Measurements from ENCODE around the gene MPPED2.

MPPED2 gene

DNA sequence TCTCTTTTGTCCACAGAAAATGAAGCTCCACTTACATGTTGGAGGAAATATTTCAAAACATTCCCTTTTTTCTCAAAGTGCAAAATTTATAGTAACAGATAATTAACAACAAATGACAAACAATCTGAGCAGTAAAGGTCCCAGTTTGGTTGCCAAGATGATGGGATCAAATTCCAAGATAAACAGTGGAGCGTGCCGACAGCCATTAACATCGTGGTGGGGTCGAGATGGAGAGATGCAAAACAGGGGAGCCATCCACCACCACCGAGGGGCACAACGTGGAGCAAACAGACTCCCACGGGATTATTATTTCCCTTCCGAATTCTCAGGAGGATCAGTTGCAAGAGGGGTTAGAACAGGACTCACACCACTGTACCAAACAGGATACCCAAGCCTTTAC lies 17.2 kb downstream of the MPPED2 start:
- Histone ChIP-seq H3K27ac (ENCODE audit: low read depth, low read length) (no peak overlapping the region), H3K23ac (ENCODE audit: low read length) (no peak overlapping the region), H2BK5ac (ENCODE audit: low read length) (no peak overlapping the region), H3K4me2 (ENCODE audit: low read length) (no peak overlapping the region), H3K36me3 (ENCODE audit: control insufficient read depth, insufficient read depth, low read length) (no peaks in the 10 kb centered on the region), H3K79me1 (ENCODE audit: low read length) (no peaks in the 10 kb centered on the region), H2AK5ac (ENCODE audit: low read length) (no peak overlapping the region), H3K4me3 (ENCODE audit: low read length) (no peak overlapping the region), H4K8ac (ENCODE audit: low read depth, low read length) (no peak overlapping the region), H2BK120ac (ENCODE audit: low read depth, low read length) (no peak overlapping the region), H4K5ac (ENCODE audit: low read length) (no peak overlapping the region), H3K4me1 (ENCODE audit: control insufficient read depth, low read depth, low read length) (no peaks in the 10 kb centered on the region), H3K4ac (ENCODE audit: low read depth, low read length) (no peak overlapping the region), H2BK15ac (replicated peaks; ENCODE audit: low read depth) (no peak overlapping the region), H3K79me2 (ENCODE audit: control insufficient read depth, insufficient read depth, low read length) (no peaks in the 10 kb centered on the region), H3K9ac (ENCODE audit: low read length) (no peak overlapping the region), H3K18ac (ENCODE audit: low read length) (no peak overlapping the region), H3K27me3 (ENCODE audit: insufficient read depth, low read length, poor library complexity) (no peaks in the 10 kb centered on the region), H3K56ac (ENCODE audit: low read length) (no peak overlapping the region)
- no CpG with 5 or more reads among the region's 8 CpGs for WGBS (ENCODE audit: extremely low coverage, insufficient coverage, low lambda C conversion rate)
- DNase-seq, result no peak

DNA sequence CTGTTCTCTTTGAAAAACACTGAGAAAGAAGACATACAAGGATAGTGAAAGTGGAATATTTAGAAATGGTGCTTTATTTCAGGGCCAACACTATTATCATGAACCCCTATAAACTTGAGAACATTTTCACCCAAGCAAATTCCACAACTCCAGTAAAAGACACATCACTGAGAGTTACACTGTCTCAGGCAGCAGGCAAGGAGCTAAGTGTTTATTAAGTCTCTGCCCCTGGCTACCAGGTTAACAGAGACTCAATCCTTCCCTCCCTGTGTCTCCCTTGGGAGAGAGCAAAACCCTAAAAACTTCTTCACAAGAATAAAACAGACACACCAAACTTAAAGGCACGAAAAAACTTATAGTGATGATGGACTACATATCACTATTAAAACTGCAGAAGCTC lies 18.5 kb downstream of the MPPED2 start:
- Histone ChIP-seq H3K4me1 (ENCODE audit: control insufficient read depth, low read depth, low read length) (no peaks in the 10 kb centered on the region), H2BK15ac (replicated peaks; ENCODE audit: low read depth) (no peak overlapping the region), H3K18ac (ENCODE audit: low read length) (no peak overlapping the region), H3K4ac (ENCODE audit: low read depth, low read length) (no peak overlapping the region), H2AK5ac (ENCODE audit: low read length) (no peak overlapping the region), H2BK120ac (ENCODE audit: low read depth, low read length) (no peak overlapping the region), H3K9ac (ENCODE audit: low read length) (no peak overlapping the region), H3K23ac (ENCODE audit: low read length) (no peak overlapping the region), H3K27ac (ENCODE audit: low read depth, low read length) (no peak overlapping the region), H2BK5ac (ENCODE audit: low read length) (no peak overlapping the region), H3K56ac (ENCODE audit: low read length) (no peak overlapping the region), H4K5ac (ENCODE audit: low read length) (no peak overlapping the region), H3K4me3 (ENCODE audit: low read length) (no peak overlapping the region), H3K36me3 (ENCODE audit: control insufficient read depth, insufficient read depth, low read length) (no peaks in the 10 kb centered on the region), H3K4me2 (ENCODE audit: low read length) (no peak overlapping the region), H4K8ac (ENCODE audit: low read depth, low read length) (no peak overlapping the region), H3K79me1 (ENCODE audit: low read length) (no peaks in the 10 kb centered on the region), H3K79me2 (ENCODE audit: control insufficient read depth, insufficient read depth, low read length) (no peaks in the 10 kb centered on the region), H3K27me3 (ENCODE audit: insufficient read depth, low read length, poor library complexity) (no peaks in the 10 kb centered on the region)
- no peak for DNase-seq
- no CpG with 5 or more reads among the region's 1 CpG for WGBS (ENCODE audit: extremely low coverage, insufficient coverage, low lambda C conversion rate)

DNA sequence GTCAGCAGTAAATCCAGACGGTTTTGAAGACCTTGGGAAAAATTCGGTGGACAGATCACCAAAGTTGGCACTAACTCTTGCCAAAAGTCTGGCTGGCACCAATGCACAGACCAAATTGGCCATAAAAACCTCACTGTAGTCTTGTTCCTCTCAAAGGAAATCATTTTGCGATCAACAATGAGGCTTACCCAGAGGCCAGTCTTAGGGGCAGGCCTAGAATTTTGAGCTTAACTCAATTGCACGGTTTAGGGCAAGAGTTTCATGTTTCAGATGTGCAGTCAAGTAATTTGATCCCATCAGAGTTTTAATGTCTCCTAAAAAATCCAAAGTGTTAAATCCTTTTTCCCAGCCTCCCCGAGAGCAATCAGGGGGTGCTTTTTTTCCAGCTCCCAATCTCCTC lies 19.0 kb downstream of the MPPED2 start:
- WGBS (ENCODE audit: extremely low coverage, insufficient coverage, low lambda C conversion rate), result no CpG with 5 or more reads among the region's 5 CpGs
- no peak for DNase-seq

DNA sequence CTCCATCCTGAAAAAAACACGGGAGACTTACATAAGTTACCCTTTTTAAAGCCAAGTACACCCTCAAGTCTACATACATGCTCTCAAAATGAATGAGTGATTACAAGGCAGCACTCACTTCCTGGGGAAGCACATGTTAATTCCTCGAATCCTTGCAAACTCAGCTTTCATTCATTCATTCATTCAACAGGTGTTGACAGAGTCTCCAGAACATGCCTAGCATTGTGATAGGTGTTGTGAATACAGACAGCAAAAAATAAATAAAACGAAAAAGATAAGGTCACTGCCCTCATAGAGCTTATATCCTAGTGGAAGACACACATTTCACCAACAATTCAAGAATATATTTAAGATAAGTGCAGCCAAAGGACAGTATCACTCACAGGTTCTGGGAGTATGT lies 19.7 kb downstream of the MPPED2 start:
- H3K23ac ChIP-seq (ENCODE audit: low read length), result no peak overlapping the region
- no peak overlapping the region for H2AK5ac ChIP-seq (ENCODE audit: low read length)
- H3K27ac ChIP-seq (ENCODE audit: low read depth, low read length), result no peak overlapping the region
- no peaks in the 10 kb centered on the region for H3K79me1 ChIP-seq (ENCODE audit: low read length)
- H3K18ac ChIP-seq (ENCODE audit: low read length), result no peak overlapping the region
- H3K4me1 ChIP-seq (ENCODE audit: control insufficient read depth, low read depth, low read length), result no peaks in the 10 kb centered on the region
- no peaks in the 10 kb centered on the region for H3K27me3 ChIP-seq (ENCODE audit: insufficient read depth, low read length, poor library complexity)
- no peak overlapping the region for H2BK120ac ChIP-seq (ENCODE audit: low read depth, low read length)
- H2BK15ac ChIP-seq (replicated peaks; ENCODE audit: low read depth), result no peak overlapping the region
- H3K4me2 ChIP-seq (ENCODE audit: low read length), result no peak overlapping the region
- H3K4ac ChIP-seq (ENCODE audit: low read depth, low read length), result no peak overlapping the region
- no peak overlapping the region for H3K4me3 ChIP-seq (ENCODE audit: low read length)
- H3K9ac ChIP-seq (ENCODE audit: low read length), result no peak overlapping the region
- no CpG with 5 or more reads among the region's 3 CpGs for WGBS (ENCODE audit: extremely low coverage, insufficient coverage, low lambda C conversion rate)
- no peak overlapping the region for H3K56ac ChIP-seq (ENCODE audit: low read length)
- H4K5ac ChIP-seq (ENCODE audit: low read length), result no peak overlapping the region
- no peak overlapping the region for H4K8ac ChIP-seq (ENCODE audit: low read depth, low read length)
- no peak for DNase-seq
- H3K36me3 ChIP-seq (ENCODE audit: control insufficient read depth, insufficient read depth, low read length), result no peaks in the 10 kb centered on the region
- H3K79me2 ChIP-seq (ENCODE audit: control insufficient read depth, insufficient read depth, low read length), result no peaks in the 10 kb centered on the region
- no peak overlapping the region for H2BK5ac ChIP-seq (ENCODE audit: low read length)

More for the DNA sequence above, 19.0 kb downstream of the MPPED2 start:
- Histone ChIP-seq H2AK5ac (ENCODE audit: low read length) (no peak overlapping the region), H4K8ac (ENCODE audit: low read depth, low read length) (no peak overlapping the region), H2BK120ac (ENCODE audit: low read depth, low read length) (no peak overlapping the region), H3K4ac (ENCODE audit: low read depth, low read length) (no peak overlapping the region), H3K4me1 (ENCODE audit: control insufficient read depth, low read depth, low read length) (no peaks in the 10 kb centered on the region), H3K4me3 (ENCODE audit: low read length) (no peak overlapping the region), H3K56ac (ENCODE audit: low read length) (no peak overlapping the region), H3K9ac (ENCODE audit: low read length) (no peak overlapping the region), H4K5ac (ENCODE audit: low read length) (no peak overlapping the region), H3K23ac (ENCODE audit: low read length) (no peak overlapping the region), H3K18ac (ENCODE audit: low read length) (no peak overlapping the region), H3K4me2 (ENCODE audit: low read length) (no peak overlapping the region), H2BK5ac (ENCODE audit: low read length) (no peak overlapping the region), H3K27ac (ENCODE audit: low read depth, low read length) (no peak overlapping the region), H3K27me3 (ENCODE audit: insufficient read depth, low read length, poor library complexity) (no peaks in the 10 kb centered on the region), H3K79me2 (ENCODE audit: control insufficient read depth, insufficient read depth, low read length) (no peaks in the 10 kb centered on the region), H3K36me3 (ENCODE audit: control insufficient read depth, insufficient read depth, low read length) (no peaks in the 10 kb centered on the region), H2BK15ac (replicated peaks; ENCODE audit: low read depth) (no peak overlapping the region), H3K79me1 (ENCODE audit: low read length) (no peaks in the 10 kb centered on the region)

DNA sequence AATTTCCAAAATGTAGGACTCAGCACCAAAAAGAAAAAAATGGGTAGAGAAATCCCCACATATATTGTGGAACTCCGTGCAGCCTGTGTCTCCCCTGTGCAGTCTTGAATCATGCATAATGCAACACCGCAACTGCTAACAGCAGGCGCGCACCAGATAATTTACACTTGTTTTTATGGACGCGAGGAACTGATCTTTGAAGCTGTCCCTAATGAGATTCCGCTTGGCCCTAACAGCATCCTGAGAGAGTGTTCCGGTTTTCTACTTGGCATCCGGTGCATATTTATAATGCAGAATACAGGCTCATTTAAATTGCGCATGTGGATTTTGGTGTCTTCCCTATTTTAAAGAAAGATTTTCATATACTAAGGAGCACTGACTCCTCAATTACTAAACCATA lies 21.1 kb downstream of the MPPED2 start:
- Histone ChIP-seq H2BK120ac (ENCODE audit: low read depth, low read length) (no peak overlapping the region), H2BK15ac (replicated peaks; ENCODE audit: low read depth) (no peak overlapping the region), H4K8ac (ENCODE audit: low read depth, low read length) (no peak overlapping the region), H3K18ac (ENCODE audit: low read length) (no peak overlapping the region), H3K79me2 (ENCODE audit: control insufficient read depth, insufficient read depth, low read length) (no peaks in the 10 kb centered on the region), H3K9ac (ENCODE audit: low read length) (no peak overlapping the region), H3K56ac (ENCODE audit: low read length) (no peak overlapping the region), H3K4me1 (ENCODE audit: control insufficient read depth, low read depth, low read length) (peaks cover 4% of the 10 kb centered on the region), H3K4me3 (ENCODE audit: low read length) (no peak overlapping the region), H2AK5ac (ENCODE audit: low read length) (no peak overlapping the region), H3K27ac (ENCODE audit: low read depth, low read length) (no peak overlapping the region), H3K36me3 (ENCODE audit: control insufficient read depth, insufficient read depth, low read length) (no peaks in the 10 kb centered on the region), H3K4ac (ENCODE audit: low read depth, low read length) (peak overlapping the region; percentile 36), H3K79me1 (ENCODE audit: low read length) (no peaks in the 10 kb centered on the region), H3K23ac (ENCODE audit: low read length) (no peak overlapping the region), H3K4me2 (ENCODE audit: low read length) (no peak overlapping the region), H2BK5ac (ENCODE audit: low read length) (no peak overlapping the region), H3K27me3 (ENCODE audit: insufficient read depth, low read length, poor library complexity) (no peaks in the 10 kb centered on the region), H4K5ac (ENCODE audit: low read length) (no peak overlapping the region)
- no CpG with 5 or more reads among the region's 10 CpGs for WGBS (ENCODE audit: extremely low coverage, insufficient coverage, low lambda C conversion rate)
- DNase-seq, result no peak

DNA sequence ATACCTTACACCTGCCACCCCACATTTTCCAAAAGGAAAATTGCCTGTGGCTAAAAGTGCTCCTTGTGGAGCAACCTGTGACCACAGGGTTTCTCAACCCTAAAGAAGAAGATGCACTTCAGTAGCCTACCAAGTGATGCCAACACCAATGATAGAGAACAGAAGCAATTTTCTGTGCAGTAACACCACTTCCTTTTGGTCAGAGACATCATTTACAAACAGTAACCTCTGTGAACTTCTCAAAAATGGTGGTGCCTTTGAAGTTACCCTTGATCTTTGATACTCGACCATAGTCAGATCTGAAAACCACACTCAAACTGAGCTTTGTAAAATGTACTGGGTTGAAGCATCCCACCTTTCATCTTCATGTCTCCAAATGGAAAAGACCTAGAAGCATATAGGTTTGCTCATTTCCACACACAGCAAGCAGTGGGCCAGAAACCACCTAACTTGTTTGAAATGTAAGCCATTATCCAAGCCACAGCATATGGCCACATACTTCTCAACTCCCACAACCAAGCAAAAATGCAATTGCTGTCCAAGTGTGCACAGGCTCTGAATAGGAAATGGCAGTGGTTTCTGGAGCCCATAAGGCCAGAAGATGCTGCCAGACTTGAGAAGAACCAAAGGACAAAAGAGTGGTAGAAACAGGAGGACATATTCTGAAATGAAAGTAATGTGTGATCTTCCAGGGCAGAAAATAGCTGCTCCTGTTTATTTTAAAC lies 24.3 kb downstream of the MPPED2 start:
- Histone ChIP-seq H3K56ac (ENCODE audit: low read length) (no peak overlapping the region), H3K27me3 (ENCODE audit: insufficient read depth, low read length, poor library complexity) (no peaks in the 10 kb centered on the region), H4K8ac (ENCODE audit: low read depth, low read length) (no peak overlapping the region), H3K4me1 (ENCODE audit: control insufficient read depth, low read depth, low read length) (peaks cover 4% of the 10 kb centered on the region), H2BK120ac (ENCODE audit: low read depth, low read length) (no peak overlapping the region), H2AK5ac (ENCODE audit: low read length) (no peak overlapping the region), H2BK15ac (replicated peaks; ENCODE audit: low read depth) (no peak overlapping the region), H3K4me2 (ENCODE audit: low read length) (no peak overlapping the region), H3K36me3 (ENCODE audit: control insufficient read depth, insufficient read depth, low read length) (no peaks in the 10 kb centered on the region), H3K27ac (ENCODE audit: low read depth, low read length) (no peak overlapping the region), H3K79me1 (ENCODE audit: low read length) (no peaks in the 10 kb centered on the region), H3K4ac (ENCODE audit: low read depth, low read length) (no peak overlapping the region), H2BK5ac (ENCODE audit: low read length) (no peak overlapping the region), H3K23ac (ENCODE audit: low read length) (no peak overlapping the region), H3K9ac (ENCODE audit: low read length) (no peak overlapping the region), H3K79me2 (ENCODE audit: control insufficient read depth, insufficient read depth, low read length) (no peaks in the 10 kb centered on the region), H3K4me3 (ENCODE audit: low read length) (no peak overlapping the region), H3K18ac (ENCODE audit: low read length) (no peak overlapping the region), H4K5ac (ENCODE audit: low read length) (no peak overlapping the region)
- no CpG with 5 or more reads among the region's 1 CpG for WGBS (ENCODE audit: extremely low coverage, insufficient coverage, low lambda C conversion rate)
- DNase-seq, result no peak

All from mesendoderm (in vitro differentiated cells).